HepG2 (cell line): Measurements from ENCODE around the gene NES.

Source experiments
- ETV6 ChIP-seq: sonication (generic); formaldehyde crosslinking; conservative IDR thresholded peaks from 2 replicates; pipeline ENCODE4 v1.4.0; 2020; ENCODE audit warnings: missing genetic modification reagents
- HINFP ChIP-seq: sonication (generic); formaldehyde crosslinking; IDR thresholded peaks from 2 replicates; pipeline ENCODE4 v1.4.0; 2020; ENCODE audit warnings: low read depth, mild to moderate bottlenecking, missing genetic modification reagents
- PRDM15 ChIP-seq: sonication (generic); formaldehyde crosslinking; IDR thresholded peaks from 2 replicates; pipeline ENCODE4 v1.4.0; 2020; ENCODE audit warnings: missing genetic modification reagents
- SP2 ChIP-seq: sonication (generic); formaldehyde crosslinking; IDR thresholded peaks from 2 replicates; pipeline ENCODE4 v1.5.1; 2020; ENCODE audit warnings: mild to moderate bottlenecking, missing genetic modification reagents
- ZBTB34 ChIP-seq: sonication (generic); formaldehyde crosslinking; IDR thresholded peaks from 2 replicates; pipeline ENCODE4 v1.8.0; 2022; ENCODE audit warnings: mild to moderate bottlenecking, missing genetic modification reagents
- ZNF20 ChIP-seq: sonication (generic); formaldehyde crosslinking; IDR thresholded peaks from 2 replicates; pipeline ENCODE4 v1.4.0; 2020; ENCODE audit warnings: mild to moderate bottlenecking, moderate library complexity, missing genetic modification reagents
- ZNF496 ChIP-seq: sonication (generic); formaldehyde crosslinking; IDR thresholded peaks from 2 replicates; pipeline ENCODE4 v1.8.1; 2023; ENCODE audit warnings: mild to moderate bottlenecking, moderate library complexity, missing genetic modification reagents; ENCODE audit not compliant: insufficient replicate concordance
- ZNF670 ChIP-seq: sonication (generic); formaldehyde crosslinking; IDR thresholded peaks from 2 replicates; pipeline ENCODE4 v1.8.0; 2022; ENCODE audit warnings: mild to moderate bottlenecking, missing genetic modification reagents, borderline replicate concordance
- ZNF879 ChIP-seq: sonication (generic); formaldehyde crosslinking; IDR thresholded peaks from 2 replicates; pipeline ENCODE4 v1.8.1; 2023; ENCODE audit warnings: missing genetic modification reagents
- TF ChIP-seq, protein P1 (sequence below): sonication (generic); formaldehyde crosslinking; IDR thresholded peaks from 2 replicates; pipeline ENCODE4 v1.4.0; 2020; ENCODE audit warnings: low read depth, mild to moderate bottlenecking, missing genetic modification reagents
- TF ChIP-seq, protein P2 (sequence below), 2 experiments: IDR thresholded peaks; 2 replicates each; pipeline ENCODE4 v1.6.1; 2011 to 2012; ENCODE audit warnings: low read length in 2 of 2, borderline replicate concordance in 1 of 2, low read depth in 1 of 2, mild to moderate bottlenecking in 1 of 2, moderate library complexity in 1 of 2

- TF ChIP-seq PRDM15 (CRISPR knock-in tag) (no peak), ETV6 (CRISPR knock-in tag) (no peak), ZNF879 (no peak), HINFP (CRISPR knock-in tag) (no peak), ZBTB34 (CRISPR knock-in tag) (no peak), ZNF670 (no peak), SP2 (CRISPR knock-in tag) (no peak), ZNF496 (no peak), ZNF20 (CRISPR knock-in tag) (no peak)
- TF ChIP-seq, protein P1, sequence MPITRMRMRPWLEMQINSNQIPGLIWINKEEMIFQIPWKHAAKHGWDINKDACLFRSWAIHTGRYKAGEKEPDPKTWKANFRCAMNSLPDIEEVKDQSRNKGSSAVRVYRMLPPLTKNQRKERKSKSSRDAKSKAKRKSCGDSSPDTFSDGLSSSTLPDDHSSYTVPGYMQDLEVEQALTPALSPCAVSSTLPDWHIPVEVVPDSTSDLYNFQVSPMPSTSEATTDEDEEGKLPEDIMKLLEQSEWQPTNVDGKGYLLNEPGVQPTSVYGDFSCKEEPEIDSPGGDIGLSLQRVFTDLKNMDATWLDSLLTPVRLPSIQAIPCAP (CRISPR knock-in tag): no peak
- TF ChIP-seq, protein P2, sequence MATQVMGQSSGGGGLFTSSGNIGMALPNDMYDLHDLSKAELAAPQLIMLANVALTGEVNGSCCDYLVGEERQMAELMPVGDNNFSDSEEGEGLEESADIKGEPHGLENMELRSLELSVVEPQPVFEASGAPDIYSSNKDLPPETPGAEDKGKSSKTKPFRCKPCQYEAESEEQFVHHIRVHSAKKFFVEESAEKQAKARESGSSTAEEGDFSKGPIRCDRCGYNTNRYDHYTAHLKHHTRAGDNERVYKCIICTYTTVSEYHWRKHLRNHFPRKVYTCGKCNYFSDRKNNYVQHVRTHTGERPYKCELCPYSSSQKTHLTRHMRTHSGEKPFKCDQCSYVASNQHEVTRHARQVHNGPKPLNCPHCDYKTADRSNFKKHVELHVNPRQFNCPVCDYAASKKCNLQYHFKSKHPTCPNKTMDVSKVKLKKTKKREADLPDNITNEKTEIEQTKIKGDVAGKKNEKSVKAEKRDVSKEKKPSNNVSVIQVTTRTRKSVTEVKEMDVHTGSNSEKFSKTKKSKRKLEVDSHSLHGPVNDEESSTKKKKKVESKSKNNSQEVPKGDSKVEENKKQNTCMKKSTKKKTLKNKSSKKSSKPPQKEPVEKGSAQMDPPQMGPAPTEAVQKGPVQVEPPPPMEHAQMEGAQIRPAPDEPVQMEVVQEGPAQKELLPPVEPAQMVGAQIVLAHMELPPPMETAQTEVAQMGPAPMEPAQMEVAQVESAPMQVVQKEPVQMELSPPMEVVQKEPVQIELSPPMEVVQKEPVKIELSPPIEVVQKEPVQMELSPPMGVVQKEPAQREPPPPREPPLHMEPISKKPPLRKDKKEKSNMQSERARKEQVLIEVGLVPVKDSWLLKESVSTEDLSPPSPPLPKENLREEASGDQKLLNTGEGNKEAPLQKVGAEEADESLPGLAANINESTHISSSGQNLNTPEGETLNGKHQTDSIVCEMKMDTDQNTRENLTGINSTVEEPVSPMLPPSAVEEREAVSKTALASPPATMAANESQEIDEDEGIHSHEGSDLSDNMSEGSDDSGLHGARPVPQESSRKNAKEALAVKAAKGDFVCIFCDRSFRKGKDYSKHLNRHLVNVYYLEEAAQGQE (IDR thresholded peaks at IDR 0.05; ENCODE audit: borderline replicate concordance in 1 of 2, low read depth in 1 of 2, low read length in 2 of 2): no peak
Measured at GRCh38 chr1:156667968-156668709, 9.1 kb downstream of the NES start.
